ENCODE data around the gene NET1.

NET1 gene

GRCh38 chr10:5485948-5486852 lies 73.8 kb downstream of the NET1 start:
- DNase-seq: no peak

- DNase-seq: no peak
Observed at GRCh38 chr10:5486853-5487235, 74.5 kb downstream of the NET1 start.

DNA sequence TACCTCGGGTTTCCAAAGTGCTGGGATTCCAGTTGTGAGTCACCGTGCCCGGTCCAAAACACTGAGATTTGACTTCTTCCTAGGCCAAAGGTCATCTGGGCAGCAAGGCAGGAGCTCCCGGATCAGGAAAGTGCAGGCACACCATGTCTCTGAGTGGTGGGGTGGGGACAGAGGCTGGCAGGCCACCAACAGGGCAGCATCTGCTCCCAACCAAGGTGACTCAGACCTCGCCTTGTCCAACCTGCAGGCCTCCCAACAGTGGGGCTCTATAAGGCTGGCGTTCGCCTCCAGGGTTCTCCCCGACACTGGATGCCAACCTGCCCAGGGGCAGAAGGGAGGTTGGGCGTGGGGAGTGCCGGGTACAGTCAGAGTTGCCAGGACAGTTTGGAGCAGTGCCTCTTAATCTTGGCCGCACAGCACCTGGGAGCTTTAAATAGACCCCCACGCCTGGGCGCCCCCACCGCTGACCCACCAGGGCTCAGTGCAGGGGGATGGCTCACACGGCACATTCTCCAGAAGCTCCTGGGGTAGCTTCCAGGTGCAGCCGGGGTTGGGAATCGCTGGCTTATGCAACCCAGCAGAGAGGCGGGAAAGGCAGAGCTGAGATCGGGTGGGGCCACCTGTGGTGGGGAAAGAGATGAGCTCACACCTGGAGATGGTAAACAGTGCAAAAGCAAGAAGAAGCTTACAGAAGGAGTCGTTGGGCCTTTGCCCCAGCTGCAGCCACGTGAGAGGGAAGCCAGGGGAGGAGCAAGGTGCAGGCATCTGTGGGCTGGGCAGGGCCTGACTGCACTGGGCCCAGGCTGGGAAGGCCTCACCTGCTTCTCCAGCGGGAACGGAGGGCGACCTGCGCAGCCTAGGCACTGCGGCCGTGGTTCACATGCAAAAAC lies 76.2 kb downstream of the NET1 start:
- DNase-seq: no peak

- DNase-seq: no peak
Observed at GRCh38 chr10:5490032-5490431, 77.7 kb downstream of the NET1 start.

GRCh38 chr10:5490698-5491464 lies 78.5 kb downstream of the NET1 start:
- no peak for DNase-seq

- DNase-seq: no peak
Observed at GRCh38 chr10:5491477-5491876, 79.1 kb downstream of the NET1 start.

- DNase-seq: no peak
Observed at GRCh38 chr10:5492322-5492855, 80.0 kb downstream of the NET1 start.

GRCh38 chr10:5492929-5493576 lies 80.7 kb downstream of the NET1 start:
- peak; percentile 17 for DNase-seq

DNA sequence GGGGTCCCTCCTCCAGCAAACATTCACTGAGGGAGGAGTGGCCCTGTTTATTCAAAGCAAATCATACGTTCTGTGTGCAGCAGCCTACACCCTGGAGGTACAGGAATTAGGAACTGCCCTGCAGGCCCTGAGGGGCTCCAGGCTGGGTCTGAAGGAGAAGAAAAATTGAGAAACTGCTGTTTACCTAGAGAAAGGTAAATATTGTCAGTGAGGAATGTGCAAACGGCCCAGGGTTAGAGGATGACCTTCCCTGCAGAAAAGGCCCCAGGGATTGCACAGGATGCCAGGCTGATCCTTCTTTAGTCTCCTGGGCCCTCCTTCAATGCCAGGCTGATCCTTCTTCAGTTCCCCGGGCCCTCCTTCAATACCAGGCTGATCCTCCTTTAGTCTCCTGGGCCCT lies 81.3 kb downstream of the NET1 start:
- DNase-seq: no peak

DNA sequence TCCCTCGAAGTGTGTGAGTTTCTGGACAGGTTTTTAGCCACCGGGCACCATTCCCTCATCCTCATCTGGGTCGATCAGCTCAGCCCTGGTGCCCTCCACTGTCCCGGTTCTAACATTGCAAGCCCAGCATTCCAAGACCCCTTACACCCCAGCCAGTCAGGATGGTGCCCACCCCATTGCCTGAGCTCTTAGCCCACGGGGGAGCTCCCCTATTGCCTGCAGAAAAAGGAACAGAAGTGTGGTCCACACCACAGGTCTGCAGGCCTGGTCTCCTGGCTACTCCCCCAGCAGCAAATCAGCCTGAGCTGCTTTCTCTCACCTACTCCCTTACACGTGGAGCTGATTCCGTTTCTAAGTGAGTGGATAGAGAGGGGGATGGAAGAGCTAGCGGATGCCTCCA lies 82.3 kb downstream of the NET1 start:
- no peak for DNase-seq

DNA sequence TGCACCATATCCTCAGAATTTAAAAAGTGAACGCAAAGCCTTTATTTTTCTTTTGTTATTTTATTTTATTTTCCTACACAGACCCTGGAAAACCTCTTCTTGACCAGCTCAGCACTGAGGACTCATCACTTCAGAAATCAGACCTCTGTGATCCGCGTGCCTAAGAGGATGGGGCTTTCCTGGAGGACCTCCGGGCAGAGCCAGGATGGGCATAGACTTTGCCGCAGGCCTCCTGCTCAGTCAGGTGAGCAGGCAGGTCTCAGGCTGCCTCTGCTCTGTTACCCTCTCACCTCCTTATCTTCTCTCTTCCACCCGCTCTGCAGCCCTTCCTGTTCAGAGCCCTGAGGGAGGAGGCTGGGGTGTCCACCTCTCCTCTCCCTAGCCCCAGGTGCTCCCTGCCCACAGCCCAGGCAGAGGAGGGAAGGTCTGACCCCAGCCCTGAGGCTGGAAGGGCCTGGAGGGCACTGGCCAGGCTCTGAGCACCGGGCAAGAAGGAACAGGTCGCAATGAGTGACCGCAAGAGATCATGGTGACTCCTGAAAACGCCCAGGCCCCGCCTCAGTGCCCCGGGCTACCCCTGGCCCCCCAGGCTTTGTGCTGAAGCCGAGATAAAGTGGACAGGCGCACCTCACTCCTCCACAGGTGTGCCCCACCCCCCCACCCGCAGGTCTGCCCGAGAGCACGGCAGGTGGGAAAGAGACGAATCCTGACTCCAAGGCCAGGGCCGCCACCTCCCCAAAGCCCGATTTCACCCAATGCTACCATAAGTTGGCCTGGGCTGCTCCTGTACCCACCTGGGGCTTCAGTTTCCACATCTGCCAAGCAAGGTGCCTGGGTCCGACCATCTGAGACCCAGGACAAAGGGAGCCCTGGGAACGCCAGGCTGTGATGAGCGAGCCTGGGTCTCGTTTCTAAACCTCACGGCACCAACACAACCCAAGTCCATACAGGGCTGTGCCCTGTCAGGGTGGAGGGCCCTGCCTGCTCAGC lies 84.2 kb downstream of the NET1 start:
- no peak for DNase-seq

DNA sequence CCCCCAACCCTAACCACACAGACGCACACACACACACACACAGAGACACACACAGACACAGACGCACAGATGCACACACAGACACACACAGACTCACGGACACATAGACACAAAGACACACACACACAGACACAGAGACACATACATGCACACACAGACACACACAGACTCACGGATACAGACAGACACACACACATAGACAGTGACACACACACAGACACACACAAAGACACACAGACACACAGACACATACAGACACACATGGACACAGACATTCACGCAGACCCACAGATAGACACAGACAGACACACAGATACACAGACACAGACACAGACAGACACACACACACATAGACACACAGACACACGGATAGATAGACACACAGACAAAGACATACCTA lies 84.9 kb downstream of the NET1 start:
- DNase-seq: no peak

DNA sequence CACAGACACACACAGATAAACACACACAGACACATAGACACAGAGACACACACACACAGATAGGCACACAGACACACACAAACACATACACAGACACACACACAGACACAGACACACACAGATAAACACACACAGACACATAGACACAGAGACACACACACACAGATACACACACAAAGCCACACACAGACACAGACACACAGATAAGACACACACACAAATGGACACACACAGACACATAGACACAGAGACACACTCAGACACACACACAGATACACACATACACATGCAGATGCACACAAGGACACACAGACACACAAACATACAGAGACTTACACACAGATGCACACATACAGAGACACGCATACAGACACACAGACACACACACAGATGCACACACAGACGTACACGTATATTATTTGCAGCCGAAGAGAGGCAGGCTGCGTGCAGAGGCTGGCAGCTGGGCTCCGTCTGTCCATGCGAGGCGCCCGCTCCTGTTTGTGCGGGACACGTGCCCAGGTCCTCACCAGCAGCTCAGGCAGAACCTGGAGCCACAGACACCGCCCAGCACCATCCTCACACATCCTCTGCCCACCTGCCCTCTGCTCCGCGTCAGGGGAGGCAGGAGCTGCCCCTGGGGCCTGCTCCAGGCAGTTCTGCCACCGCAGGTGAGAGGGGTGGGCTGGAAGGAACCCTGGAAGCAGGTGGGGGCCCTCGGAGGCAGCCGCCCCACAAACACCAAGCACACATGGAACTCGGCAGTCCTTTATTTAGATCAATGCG lies 85.8 kb downstream of the NET1 start:
- DNase-seq: no peak

DNA sequence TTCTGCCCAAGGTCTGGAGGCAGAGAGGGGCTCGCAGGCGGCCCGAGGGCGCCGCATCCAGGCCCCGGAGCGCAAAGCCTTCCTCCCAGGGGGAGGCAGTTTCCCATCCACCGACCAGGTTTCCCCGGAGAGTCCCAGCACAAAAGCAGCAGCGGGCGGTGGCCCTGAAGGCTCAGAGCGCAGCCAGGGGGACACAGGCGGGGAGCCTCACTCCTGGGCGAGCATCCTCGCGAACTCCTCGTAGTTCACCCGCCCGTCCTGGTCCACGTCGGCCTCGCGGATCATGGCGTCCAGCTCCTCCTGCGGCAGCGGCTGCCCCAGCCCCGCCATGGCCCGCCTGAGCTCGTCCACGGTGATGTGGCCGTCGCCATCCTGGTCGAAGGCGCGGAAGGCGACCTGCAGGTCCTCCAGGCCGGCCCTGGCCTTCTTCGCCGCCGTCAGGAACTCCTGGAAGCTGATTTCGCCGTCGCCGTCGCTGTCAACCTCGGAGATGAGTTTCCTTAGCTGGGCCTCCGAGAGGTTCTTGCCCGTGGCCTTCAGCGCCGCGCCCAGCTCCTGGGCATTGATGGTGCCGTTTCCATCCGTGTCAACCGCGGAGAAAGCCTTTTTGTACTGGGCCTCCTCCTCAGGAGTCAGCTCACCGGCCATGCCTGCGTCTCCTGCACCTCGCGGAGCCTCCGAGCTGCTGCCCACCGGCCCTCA lies 86.6 kb downstream of the NET1 start:
- DNase-seq: no peak

- DNase-seq: no peak
Observed at GRCh38 chr10:5499493-5500140, 87.3 kb downstream of the NET1 start, which contains the start of gene CALML5. Gene CALML5 (minus strand): TSS chr10:5499570. CDS start chr10:5499438, 132 bp downstream.

GRCh38 chr10:5500162-5500670 lies 87.9 kb downstream of the NET1 start:
- DNase-seq: no peak

DNA sequence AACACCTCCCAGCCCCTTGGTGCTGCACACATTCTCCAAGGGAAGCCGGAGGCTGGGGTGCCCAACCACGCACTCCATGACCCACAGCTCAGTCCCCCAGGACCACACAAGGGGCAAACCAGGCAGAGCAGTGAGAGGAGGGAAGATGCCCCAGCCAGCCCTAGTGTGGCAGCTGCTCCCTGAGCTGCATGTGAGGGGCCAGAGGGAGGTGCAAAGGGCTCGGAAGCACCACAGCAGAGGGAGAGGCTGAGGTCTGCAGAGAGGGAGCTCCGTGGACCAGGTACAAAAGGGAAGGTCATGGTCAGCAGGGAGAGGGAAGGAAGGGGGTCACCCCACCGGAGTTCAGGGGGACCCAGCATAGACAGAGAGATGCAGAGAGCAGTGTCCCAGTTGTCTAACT lies 88.6 kb downstream of the NET1 start:
- no peak for DNase-seq

DNA sequence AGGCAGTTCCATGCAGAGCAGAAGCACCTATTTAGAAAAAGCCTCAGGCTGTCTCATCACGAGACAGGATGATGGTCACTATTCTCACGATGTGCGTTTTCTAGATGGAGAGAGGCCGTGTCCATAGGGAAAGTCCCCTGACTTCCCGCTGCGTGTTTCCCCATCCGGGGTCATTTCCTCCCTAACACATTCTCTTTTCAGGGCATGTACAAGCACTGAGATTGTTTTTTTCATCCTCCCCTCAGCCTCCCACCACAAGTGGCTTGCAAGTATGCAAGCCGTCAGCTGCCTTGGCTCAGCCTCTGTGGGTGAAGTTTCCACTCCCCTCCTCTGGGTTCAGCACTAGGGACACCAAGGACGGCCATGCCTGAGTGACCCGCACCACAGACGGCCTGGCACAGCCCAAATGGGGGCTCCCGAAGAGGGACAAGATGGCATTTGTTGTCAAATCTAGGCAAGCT lies 89.7 kb downstream of the NET1 start:
- DNase-seq: no peak
